Effector memory CD4-positive, alpha-beta T cell (primary cell): ENCODE measurements around the gene METTL26.
A peak's percentile ranks its signal among the peaks of the same experiment; 100 is the strongest.

ENCODE experiments used
- DNase-seq, 3 donors: peaks; one replicate each; pipeline ENCODE4 v3.0.0-alpha.2; 2020
- H3K27ac ChIP-seq: 2 replicates; pipeline ENCODE4 v1.7.0; 2013; ENCODE audit warnings: mild to moderate bottlenecking, low read length, moderate library complexity; ENCODE audit not compliant: insufficient read depth, poor library complexity, severe bottlenecking
- H3K27me3 ChIP-seq: replicated peaks from 2 replicates; pipeline ENCODE4 v1.7.0; 2013; ENCODE audit warnings: mild to moderate bottlenecking, low read length; ENCODE audit not compliant: insufficient read depth, control insufficient read depth, poor library complexity, severe bottlenecking
- H3K36me3 ChIP-seq: 2 replicates; pipeline ENCODE4 v1.7.0; 2013; ENCODE audit warnings: mild to moderate bottlenecking, low read length, moderate library complexity; ENCODE audit not compliant: control insufficient read depth, insufficient read depth
- H3K4me1 ChIP-seq: 2 replicates; pipeline ENCODE4 v1.7.0; 2013; ENCODE audit warnings: low read length, mild to moderate bottlenecking; ENCODE audit not compliant: control insufficient read depth, insufficient read depth, poor library complexity, severe bottlenecking
- H3K4me3 ChIP-seq: 2 replicates; pipeline ENCODE4 v1.7.0; 2013; ENCODE audit warnings: low read length, low read depth, mild to moderate bottlenecking; ENCODE audit not compliant: insufficient read depth, poor library complexity, severe bottlenecking
- H3K9me3 ChIP-seq: 2 replicates; pipeline ENCODE4 v1.7.0; 2013; ENCODE audit warnings: mild to moderate bottlenecking, low read length, moderate library complexity; ENCODE audit not compliant: control insufficient read depth

METTL26 gene

GRCh38 chr16:674214-674881 lies 38.2 kb upstream of the METTL26 start:
- Histone ChIP-seq H3K27ac (no peak overlapping the region), H3K27me3 (no peaks in the 10 kb centered on the region), H3K4me3 (no peak overlapping the region), H3K36me3 (peaks cover 45% of the 10 kb centered on the region), H3K9me3 (no peaks in the 10 kb centered on the region), H3K4me1 (peaks cover 24% of the 10 kb centered on the region)
- DNase-seq: no peak

DNA sequence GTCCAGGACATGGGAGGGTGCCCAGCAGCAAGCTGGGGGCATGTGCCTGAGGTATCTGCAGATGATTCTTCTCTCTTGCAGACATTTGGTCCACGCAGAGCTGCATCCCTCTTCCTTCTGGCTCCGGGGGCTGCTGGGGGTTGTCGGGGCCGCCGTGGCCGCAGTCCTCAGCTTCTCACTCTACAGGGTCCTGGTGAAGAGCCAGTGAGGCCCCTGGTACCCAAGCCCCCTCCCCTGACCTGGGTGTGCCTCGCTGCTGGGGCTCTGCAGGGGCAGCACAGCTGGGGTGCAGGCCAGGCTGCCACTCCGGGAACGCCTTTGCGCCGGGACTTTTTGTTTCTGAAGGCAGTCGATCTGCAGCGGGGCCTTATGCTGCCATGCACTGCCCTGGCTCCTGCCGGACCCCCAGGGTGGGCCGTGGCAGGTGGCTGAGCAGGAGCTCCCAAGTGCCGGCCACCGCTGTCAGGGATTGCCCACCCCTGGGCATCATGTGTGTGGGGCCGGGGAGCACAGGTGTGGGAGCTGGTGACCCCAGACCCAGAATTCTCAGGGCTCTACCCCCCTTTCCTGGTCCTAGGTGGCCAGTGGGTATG lies 37.4 kb upstream of the METTL26 start:
- no peak for DNase-seq
- Histone ChIP-seq H3K4me3 (no peak overlapping the region), H3K27me3 (no peaks in the 10 kb centered on the region), H3K27ac (no peak overlapping the region), H3K9me3 (no peaks in the 10 kb centered on the region), H3K36me3 (peaks cover 48% of the 10 kb centered on the region), H3K4me1 (peaks cover 21% of the 10 kb centered on the region)

GRCh38 chr16:672851-673250 lies 36.7 kb upstream of the METTL26 start:
- Histone ChIP-seq H3K27ac (no peak overlapping the region), H3K4me3 (no peak overlapping the region), H3K4me1 (peaks cover 25% of the 10 kb centered on the region), H3K9me3 (no peaks in the 10 kb centered on the region), H3K36me3 (peaks cover 48% of the 10 kb centered on the region), H3K27me3 (no peaks in the 10 kb centered on the region)
- no peak for DNase-seq

DNA sequence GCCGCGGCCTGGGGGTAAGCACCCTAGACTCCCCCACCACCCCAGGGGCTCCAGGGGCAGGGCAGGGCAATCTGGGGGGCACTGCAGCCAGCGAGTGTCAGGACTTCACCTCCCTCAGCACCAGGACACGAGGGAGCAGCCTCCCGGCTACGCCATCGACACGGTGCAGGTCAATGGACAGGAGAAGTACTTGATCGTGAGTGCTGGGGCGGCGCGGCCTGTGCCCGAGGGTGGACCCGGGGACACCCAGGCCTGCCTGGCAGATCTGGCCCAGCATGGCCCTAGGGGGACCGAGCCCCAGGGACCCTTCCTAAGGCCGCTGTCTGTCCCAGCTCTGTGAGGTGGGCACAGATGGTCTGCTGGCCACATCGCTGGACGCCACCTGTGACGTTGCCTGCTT lies 36.3 kb upstream of the METTL26 start:
- peaks cover 29% of the 10 kb centered on the region for H3K4me1 ChIP-seq
- H3K27ac ChIP-seq: no peak overlapping the region
- no peak overlapping the region for H3K4me3 ChIP-seq
- no peak for DNase-seq
- H3K9me3 ChIP-seq: no peaks in the 10 kb centered on the region
- peaks cover 48% of the 10 kb centered on the region for H3K36me3 ChIP-seq
- H3K27me3 ChIP-seq: no peaks in the 10 kb centered on the region

DNA sequence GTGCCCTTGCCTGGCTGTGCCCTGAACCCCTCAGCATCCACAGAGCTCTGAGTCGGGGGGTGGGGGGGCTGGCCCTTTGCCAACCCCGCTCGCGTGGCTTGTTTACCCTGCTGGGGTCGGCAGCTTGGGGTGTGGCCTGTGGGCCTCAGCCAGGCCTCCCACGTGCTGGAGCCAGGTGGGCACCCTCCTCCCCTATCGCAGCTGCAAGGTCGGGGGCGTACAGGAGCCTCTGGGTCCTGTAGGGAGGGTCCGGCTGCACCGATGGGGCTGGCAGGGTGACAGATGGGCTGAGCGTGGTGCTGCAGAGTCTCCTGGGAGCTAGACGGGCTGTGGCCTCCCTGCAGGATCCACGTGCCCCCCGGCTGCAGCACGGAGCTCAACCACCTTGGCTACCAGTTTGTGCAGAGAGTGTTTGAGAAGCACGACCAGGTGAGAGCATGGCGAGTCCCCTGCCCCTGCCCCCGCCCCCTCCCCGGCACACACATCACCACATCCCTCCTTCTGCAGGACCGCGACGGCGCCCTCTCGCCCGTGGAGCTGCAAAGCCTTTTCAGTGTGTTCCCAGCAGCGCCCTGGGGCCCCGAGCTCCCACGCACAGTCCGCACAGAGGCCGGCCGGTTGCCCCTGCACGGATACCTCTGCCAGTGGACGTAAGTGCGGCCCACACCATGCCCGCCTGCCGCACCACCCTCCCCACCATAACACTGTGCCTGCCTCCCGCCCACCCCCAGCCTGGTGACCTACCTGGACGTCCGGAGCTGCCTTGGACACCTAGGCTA lies 35.4 kb upstream of the METTL26 start:
- Histone ChIP-seq H3K27me3 (no peaks in the 10 kb centered on the region), H3K4me1 (peaks cover 29% of the 10 kb centered on the region), H3K36me3 (peaks cover 48% of the 10 kb centered on the region), H3K4me3 (no peak overlapping the region), H3K27ac (no peak overlapping the region), H3K9me3 (no peaks in the 10 kb centered on the region)
- no peak for DNase-seq

- peaks cover 24% of the 10 kb centered on the region for H3K4me1 ChIP-seq
- DNase-seq: no peak
- no peaks in the 10 kb centered on the region for H3K9me3 ChIP-seq
- no peak overlapping the region for H3K4me3 ChIP-seq
- no peaks in the 10 kb centered on the region for H3K27me3 ChIP-seq
- H3K36me3 ChIP-seq: peaks cover 48% of the 10 kb centered on the region
- H3K27ac ChIP-seq: no peak overlapping the region
Measured at GRCh38 chr16:670485-671352, 34.6 kb upstream of the METTL26 start.

DNA sequence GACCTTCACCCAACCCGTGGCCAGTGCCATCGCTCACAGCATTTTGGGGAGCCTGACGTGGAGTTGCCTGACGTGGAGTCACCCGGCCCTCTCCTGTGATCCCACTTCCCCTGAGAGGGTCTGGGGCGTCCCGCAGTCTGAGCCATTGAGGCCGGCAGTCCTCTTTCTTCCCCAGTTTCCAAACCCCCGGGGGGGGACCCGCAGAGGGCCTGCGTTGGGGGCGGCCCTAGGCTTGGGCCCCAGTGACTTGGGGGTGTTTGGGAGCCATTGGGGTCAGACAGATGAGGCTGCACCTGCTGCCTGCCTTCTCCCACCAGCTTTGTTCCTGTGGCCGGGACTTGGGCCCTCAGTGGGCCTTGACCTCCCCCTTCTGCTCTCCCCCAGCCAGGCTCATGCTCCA lies 33.6 kb upstream of the METTL26 start:
- H3K4me3 ChIP-seq: no peak overlapping the region
- H3K4me1 ChIP-seq: peaks cover 19% of the 10 kb centered on the region
- no peak for DNase-seq
- H3K27ac ChIP-seq: no peak overlapping the region
- H3K36me3 ChIP-seq: peaks cover 48% of the 10 kb centered on the region
- H3K27me3 ChIP-seq: no peaks in the 10 kb centered on the region
- H3K9me3 ChIP-seq: no peaks in the 10 kb centered on the region

GRCh38 chr16:668519-669171 lies 32.5 kb upstream of the METTL26 start:
- Histone ChIP-seq H3K4me3 (peak overlapping the region; percentile 80), H3K9me3 (no peaks in the 10 kb centered on the region), H3K36me3 (peaks cover 45% of the 10 kb centered on the region), H3K27ac (peak overlapping the region; percentile 78), H3K27me3 (no peaks in the 10 kb centered on the region), H3K4me1 (peaks cover 19% of the 10 kb centered on the region)
- DNase-seq: no peak

DNA sequence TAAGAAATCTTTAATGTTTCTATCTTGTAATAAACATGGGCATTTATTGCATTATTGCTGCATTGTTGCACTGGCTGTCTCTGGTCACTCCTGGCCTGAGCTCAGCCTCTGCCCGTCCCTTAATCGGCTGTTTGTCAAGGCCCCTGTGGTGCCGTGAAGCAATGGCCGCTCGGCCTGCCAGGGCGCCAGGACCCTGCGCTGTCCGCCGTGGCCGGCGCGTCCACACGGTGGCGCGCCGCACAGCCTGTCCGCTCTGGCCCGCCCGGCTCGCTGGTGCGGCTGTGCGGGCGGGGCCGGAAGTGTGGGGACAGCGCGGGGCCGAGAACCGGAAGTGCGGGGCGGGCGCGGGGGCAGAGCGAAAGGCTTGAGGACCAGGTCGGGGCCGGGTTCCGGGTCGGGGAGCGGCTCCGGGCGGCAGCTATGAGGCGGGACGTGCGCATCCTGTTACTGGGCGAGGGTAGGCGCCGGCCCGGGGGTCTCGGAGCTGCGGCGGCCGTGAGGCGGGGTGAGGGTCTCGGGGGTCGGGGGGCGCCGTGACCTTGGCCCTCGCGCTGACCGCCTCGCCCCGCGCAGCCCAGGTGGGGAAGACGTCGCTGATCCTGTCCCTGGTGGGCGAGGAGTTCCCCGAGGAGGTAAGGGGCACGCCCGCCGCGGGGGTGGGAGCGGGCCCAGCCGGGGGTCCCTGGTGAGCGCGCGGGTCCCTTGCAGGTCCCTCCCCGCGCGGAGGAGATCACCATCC lies 31.8 kb upstream of the METTL26 start, which contains the start of gene RHOT2:
TSS of gene RHOT2 (plus strand) at position 353 of the 739 bp plus-strand sequence. CDS start at position 421, 68 bp downstream.
- peaks cover 19% of the 10 kb centered on the region for H3K4me1 ChIP-seq
- peak within 1 kb of the TSS; percentile 80 for H3K4me3 ChIP-seq
- H3K9me3 ChIP-seq: no peaks in the 10 kb centered on the region
- H3K27ac ChIP-seq: peak within 1 kb of the TSS; percentile 78
- peaks cover 39% of the 10 kb centered on the region for H3K36me3 ChIP-seq
- H3K27me3 ChIP-seq: no peaks in the 10 kb centered on the region
- DNase-seq: peak; percentile 82 to 86 (median 85)
